ENCODE results near the gene TJP1. TPM values are rescaled to one million over a fixed set of nuclear protein-coding genes. Genes with fewer than 3 reads are reported as not detected.

TJP1 gene

GRCh38 chr15:29652595-29652994, 169.7 kb downstream of the TJP1 start:
- no peak overlapping the region for H3K56ac ChIP-seq (ENCODE audit: low read length)
- no peak overlapping the region for H3K9ac ChIP-seq (ENCODE audit: low read length)
- no peaks in the 10 kb centered on the region for H3K36me3 ChIP-seq (ENCODE audit: control insufficient read depth, insufficient read depth, low read length)
- H2BK15ac ChIP-seq (replicated peaks; ENCODE audit: low read depth): no peak overlapping the region
- H3K27ac ChIP-seq (ENCODE audit: low read depth, low read length): no peak overlapping the region
- no peak overlapping the region for H3K4me2 ChIP-seq (ENCODE audit: low read length)
- no peak overlapping the region for H3K23ac ChIP-seq (ENCODE audit: low read length)
- H3K4me3 ChIP-seq (ENCODE audit: low read length): no peak overlapping the region
- no peak overlapping the region for H2BK5ac ChIP-seq (ENCODE audit: low read length)
- WGBS (ENCODE audit: extremely low coverage, insufficient coverage, low lambda C conversion rate): no CpG with 5 or more reads among the region's 7 CpGs
- no peak overlapping the region for H2AK5ac ChIP-seq (ENCODE audit: low read length)
- no peak overlapping the region for H4K5ac ChIP-seq (ENCODE audit: low read length)
- DNase-seq: no peak
- no peak overlapping the region for H3K4ac ChIP-seq (ENCODE audit: low read depth, low read length)
- H3K18ac ChIP-seq (ENCODE audit: low read length): no peak overlapping the region
- no peaks in the 10 kb centered on the region for H3K79me2 ChIP-seq (ENCODE audit: control insufficient read depth, insufficient read depth, low read length)
- no peaks in the 10 kb centered on the region for H3K4me1 ChIP-seq (ENCODE audit: control insufficient read depth, low read depth, low read length)
- H3K79me1 ChIP-seq (ENCODE audit: low read length): no peaks in the 10 kb centered on the region
- no peaks in the 10 kb centered on the region for H3K27me3 ChIP-seq (ENCODE audit: insufficient read depth, low read length, poor library complexity)
- H2BK120ac ChIP-seq (ENCODE audit: low read depth, low read length): no peak overlapping the region
- no peak overlapping the region for H4K8ac ChIP-seq (ENCODE audit: low read depth, low read length)

GRCh38 chr15:29651476-29652233, 170.6 kb downstream of the TJP1 start:
- Histone ChIP-seq H3K79me1 (ENCODE audit: low read length) (no peaks in the 10 kb centered on the region), H2BK5ac (ENCODE audit: low read length) (no peak overlapping the region), H3K36me3 (ENCODE audit: control insufficient read depth, insufficient read depth, low read length) (no peaks in the 10 kb centered on the region), H3K4me3 (ENCODE audit: low read length) (no peak overlapping the region), H4K8ac (ENCODE audit: low read depth, low read length) (no peak overlapping the region), H3K27ac (ENCODE audit: low read depth, low read length) (no peak overlapping the region), H3K23ac (ENCODE audit: low read length) (no peak overlapping the region), H3K4ac (ENCODE audit: low read depth, low read length) (no peak overlapping the region), H3K56ac (ENCODE audit: low read length) (no peak overlapping the region), H3K79me2 (ENCODE audit: control insufficient read depth, insufficient read depth, low read length) (no peaks in the 10 kb centered on the region), H3K4me1 (ENCODE audit: control insufficient read depth, low read depth, low read length) (no peaks in the 10 kb centered on the region), H3K9ac (ENCODE audit: low read length) (no peak overlapping the region), H2BK120ac (ENCODE audit: low read depth, low read length) (no peak overlapping the region), H2AK5ac (ENCODE audit: low read length) (no peak overlapping the region), H3K18ac (ENCODE audit: low read length) (no peak overlapping the region), H4K5ac (ENCODE audit: low read length) (no peak overlapping the region), H3K27me3 (ENCODE audit: insufficient read depth, low read length, poor library complexity) (no peaks in the 10 kb centered on the region), H3K4me2 (ENCODE audit: low read length) (no peak overlapping the region), H2BK15ac (replicated peaks; ENCODE audit: low read depth) (no peak overlapping the region)
- DNase-seq: peak; percentile 32
- no CpG with 5 or more reads among the region's 11 CpGs for WGBS (ENCODE audit: extremely low coverage, insufficient coverage, low lambda C conversion rate)

Small RNA genes lying within 50 kb of the gene (small RNA-seq; reads per million reads assigned to genes)
- not detected for gene HMGN2P5 (ENCODE audit: insufficient read depth)

All from mesendoderm (in vitro differentiated cells).